ENCODE data around the gene HOXA1. TPM values are rescaled to one million over a fixed set of nuclear protein-coding genes. Genes with fewer than 3 reads are reported as not detected.

HOXA1 gene
- total and polyA plus RNA-seq, 2 of the 8 experiments (the other 6 are each of a cell fraction or from before 2014, with no cell fraction given) = not detected

DNA sequence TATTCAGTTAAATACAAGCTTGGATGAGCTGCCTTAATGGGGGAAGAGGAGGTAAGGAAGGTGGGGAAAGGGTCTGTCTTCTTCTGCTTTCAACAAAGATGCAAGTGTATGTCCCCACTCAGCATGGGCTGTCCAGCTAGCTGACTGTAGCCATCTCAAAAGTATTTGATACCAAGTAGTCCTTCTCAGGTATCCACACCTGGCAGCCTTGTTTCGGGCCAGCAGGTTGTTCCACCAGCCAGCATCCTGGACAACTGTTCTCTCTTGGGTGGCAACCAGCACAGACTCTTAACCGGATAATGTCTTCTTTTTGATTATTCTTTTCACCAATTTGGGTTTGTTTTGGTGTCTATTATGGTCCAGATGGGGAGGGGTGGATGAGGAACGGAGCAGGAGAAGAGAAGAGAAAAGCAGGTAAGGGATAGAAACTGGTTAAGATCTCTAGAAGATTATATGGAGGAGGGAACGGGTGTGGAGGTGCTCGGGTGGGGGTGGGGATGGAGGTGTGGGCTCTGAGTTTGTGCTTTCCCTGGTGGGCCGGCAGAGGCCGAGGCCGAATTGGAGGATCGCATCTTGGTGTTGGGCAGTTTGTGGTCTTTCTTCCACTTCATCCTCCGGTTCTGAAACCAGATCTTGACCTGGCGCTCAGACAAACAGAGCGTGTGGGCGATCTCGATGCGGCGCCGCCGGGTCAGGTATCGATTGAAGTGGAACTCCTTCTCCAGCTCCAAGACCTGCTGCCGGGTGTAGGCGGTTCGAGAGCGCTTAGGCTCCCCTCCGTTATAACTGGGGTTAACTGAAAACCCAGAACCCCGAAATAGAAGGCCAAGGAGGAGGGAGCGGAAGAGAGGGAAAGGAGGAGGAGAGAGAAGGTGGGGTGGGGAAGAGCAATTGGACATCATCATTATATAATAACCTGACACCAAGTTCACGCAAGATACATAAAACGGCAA is 33.3 kb upstream of the HOXA1 start:
- Histone ChIP-seq H4K5ac (ENCODE audit: insufficient read length, low read depth, low read length) (no peak overlapping the region), H3K23ac (ENCODE audit: insufficient read length) (no peak overlapping the region), H2BK5ac (ENCODE audit: low read depth, low read length) (no peak overlapping the region), H3K4me3 (ENCODE audit: extremely low read depth in 1 of 4, insufficient read depth in 2 of 4, low read depth in 3 of 4, low read length in 4 of 4) (no peak overlapping the region), H4K20me1 (replicated peaks in 1 of 2; ENCODE audit: control insufficient read depth in 1 of 2, insufficient read depth in 2 of 2, low read length in 2 of 2) (peaks cover 16 to 34% of the 10 kb centered on the region in 2 experiments), H2BK120ac (replicated peaks; ENCODE audit: low read depth, low read length) (no peak overlapping the region), H3K27me3 (replicated peaks in 1 of 4; ENCODE audit: control insufficient read depth in 3 of 4, extremely low read depth in 1 of 4, insufficient read depth in 3 of 4, low read length in 3 of 4) (peaks cover 98 to 100% (median 100%) of the 10 kb centered on the region in 4 experiments), H4K8ac (ENCODE audit: extremely low read depth, insufficient read depth, low read length) (no peak overlapping the region), H2AK5ac (ENCODE audit: low read depth, low read length) (no peak overlapping the region), H3K36me3 (ENCODE audit: control insufficient read depth in 2 of 4, insufficient read depth in 4 of 4, low read length in 3 of 4) (peaks cover 0 to 16% (median 0%) of the 10 kb centered on the region in 4 experiments; a peak in 2 of 8 replicates), H4K91ac (replicated peaks; ENCODE audit: insufficient read length, low read length) (no peak overlapping the region), H3K79me2 (ENCODE audit: control insufficient read depth in 1 of 2, insufficient read depth in 2 of 2, low read length in 2 of 2) (no peaks in the 10 kb centered on the region), H3K18ac (ENCODE audit: extremely low read depth, low read length) (no peak overlapping the region), H3K4me2 (ENCODE audit: insufficient read depth in 1 of 2, low read depth in 2 of 2, low read length in 2 of 2) (no peak overlapping the region), H3K4ac (replicated peaks; ENCODE audit: insufficient read length, low read depth, low read length) (no peak overlapping the region), H3K9ac (replicated peaks in 1 of 4; ENCODE audit: extremely low read depth in 1 of 4, low read depth in 3 of 4, low read length in 3 of 4) (no peak overlapping the region), H3K79me1 (ENCODE audit: low read depth, low read length) (no peaks in the 10 kb centered on the region), H2AFZ (ENCODE audit: low read length) (no peak overlapping the region), H3K4me1 (replicated peaks in 1 of 4; ENCODE audit: control insufficient read depth in 3 of 4, insufficient read depth in 4 of 4, low read length in 3 of 4) (peaks cover 0 to 5% (median 2%) of the 10 kb centered on the region in 4 experiments; a peak in 4 of 7 replicates), H3K23me2 (ENCODE audit: low read depth, low read length) (peaks cover 4% of the 10 kb centered on the region; the same call in 1 of the 2 replicates), H3K56ac (replicated peaks; ENCODE audit: insufficient read length, low read depth, low read length) (no peak overlapping the region), H2BK15ac (ENCODE audit: low read length) (no peak overlapping the region), H3K14ac (ENCODE audit: insufficient read length) (no peak overlapping the region), H3K27ac (ENCODE audit: low read depth, low read length) (no peak overlapping the region), H3K9me3 (ENCODE audit: insufficient read depth in 2 of 2, low read depth in 1 of 2, low read length in 1 of 2) (peaks cover 0 to 4% of the 10 kb centered on the region in 2 experiments; a peak in 1 of 4 replicates), H2BK12ac (ENCODE audit: low read depth, low read length) (no peak overlapping the region), H2BK20ac (ENCODE audit: low read length) (no peak overlapping the region)
- ChIA-PET CTCF (ENCODE audit: partially characterized antibody) (interaction anchor here (0.9 to 2.3 kb wide), 8 partner anchors 9 to 32 kb away, joined by 3 to 10 read pairs (median 4); partner anchors contain the start of gene HOXA5), POLR2A (ENCODE audit: partially characterized antibody) (no interaction called here)
- WGBS, 2 experiments (ENCODE audit: extremely low coverage in 1 of 2, insufficient coverage in 1 of 2, insufficient read length in 1 of 2, insufficient replicate concordance in 2 of 2, low coverage in 1 of 2, low lambda C conversion rate in 2 of 2, missing lambda C conversion rate in 1 of 2) = 22% methylated on average over 28 of the region's 28 CpGs; no CpG with 5 or more reads in 1 of the 2 experiments
- FAIRE-seq (no peak), DNase-seq (ENCODE audit: low read depth in 1 of 2, low spot score in 2 of 2) (peak in 1 of 2 experiments; percentile 52)
- TF ChIP-seq RNF2 (IDR thresholded peaks at IDR 0.05; ENCODE audit: borderline replicate concordance, low read depth, low read length, missing control alignments, poor library complexity, severe bottlenecking) = peak; percentile 94
